GM19193 (cell line): Measurements from ENCODE around the gene OSGEPL1.

Source experiments
- POLR2A ChIP-seq: IDR thresholded peaks from 4 replicates; pipeline ENCODE4 v1.6.1; 2011; ENCODE audit not compliant: insufficient read depth, insufficient read length; ENCODE audit errors: extremely low read depth

The OSGEPL1 gene

GRCh38 chr2:189770590-189771322 is 8.2 kb upstream of the OSGEPL1 start:
- no peak for TF ChIP-seq POLR2A

- no peak for TF ChIP-seq POLR2A
These were observed 1.5 kb upstream of the OSGEPL1 start for GRCh38 chr2:189763908-189764661.

- TF ChIP-seq POLR2A: no peak
These were observed 402 bp downstream of the OSGEPL1 start for GRCh38 chr2:189762229-189762550.

GRCh38 chr2:189756311-189756952 is 6.2 kb downstream of the OSGEPL1 start:
- TF ChIP-seq POLR2A: no peak

GRCh38 chr2:189751080-189751658 is 11.4 kb downstream of the OSGEPL1 start:
- TF ChIP-seq POLR2A: no peak

GRCh38 chr2:189729430-189729829 is 33.2 kb downstream of the OSGEPL1 start:
- no peak for TF ChIP-seq POLR2A

GRCh38 chr2:189726849-189727248 is 35.7 kb downstream of the OSGEPL1 start:
- TF ChIP-seq POLR2A: no peak

GRCh38 chr2:189726271-189726670 is 36.3 kb downstream of the OSGEPL1 start:
- TF ChIP-seq POLR2A: no peak

- TF ChIP-seq POLR2A: no peak
These were observed 39.4 kb downstream of the OSGEPL1 start for GRCh38 chr2:189723192-189723591.

GRCh38 chr2:189719571-189719970 is 43.0 kb downstream of the OSGEPL1 start:
- no peak for TF ChIP-seq POLR2A

GRCh38 chr2:189709501-189710221 is 52.9 kb downstream of the OSGEPL1 start:
- TF ChIP-seq POLR2A: no peak

- no peak for TF ChIP-seq POLR2A
These were observed 60.5 kb downstream of the OSGEPL1 start for GRCh38 chr2:189702071-189702470.

GRCh38 chr2:189700681-189701080 is 61.9 kb downstream of the OSGEPL1 start:
- TF ChIP-seq POLR2A: no peak

GRCh38 chr2:189698020-189698887 is 64.3 kb downstream of the OSGEPL1 start:
- TF ChIP-seq POLR2A: no peak
